RWPE2 (cell line): ENCODE results near the gene LCE3A.

Experiments
- ATAC-seq: fragments of 200-7000 bp; cut with Tn5 transposase; 3 replicates; pipeline ENCODE4 v1.9.1; 2021; ENCODE audit warnings: low read depth
- DNase-seq: peaks from one replicate; pipeline ENCODE4 v3.0.0-alpha.2; 2020; ENCODE audit warnings: low spot score
- H3K27ac ChIP-seq: fragments of 450-650 bp; 2 replicates; pipeline ENCODE4 v1.5.1; 2017; ENCODE audit warnings: mild to moderate bottlenecking; ENCODE audit not compliant: poor library complexity, severe bottlenecking
- H3K27me3 ChIP-seq: fragments of 250-450 bp; sonication (Bioruptor Pico); 2 replicates; pipeline ENCODE4 v1.5.1; 2021; ENCODE audit warnings: mild to moderate bottlenecking, moderate library complexity; ENCODE audit not compliant: insufficient read depth, poor library complexity, severe bottlenecking
- H3K36me3 ChIP-seq: fragments of 250-450 bp; sonication (Bioruptor Pico); 2 replicates; pipeline ENCODE4 v1.5.1; 2020; ENCODE audit warnings: low read depth, mild to moderate bottlenecking, moderate library complexity
- H3K4me1 ChIP-seq: fragments of 250-450 bp; sonication (Bioruptor Pico); 2 replicates; pipeline ENCODE4 v1.5.1; 2021; ENCODE audit warnings: mild to moderate bottlenecking, moderate library complexity; ENCODE audit not compliant: insufficient read depth, poor library complexity, severe bottlenecking
- H3K4me3 ChIP-seq: fragments of 250-450 bp; sonication (Bioruptor Pico); 2 replicates; pipeline ENCODE4 v1.5.1; 2021; ENCODE audit warnings: mild to moderate bottlenecking, moderate library complexity; ENCODE audit not compliant: severe bottlenecking
- H3K9me3 ChIP-seq: fragments of 250-450 bp; sonication (Bioruptor Pico); 2 replicates; pipeline ENCODE4 v1.5.1; 2021; ENCODE audit warnings: mild to moderate bottlenecking, moderate library complexity; ENCODE audit not compliant: severe bottlenecking
- TF ChIP-seq, protein P1 (sequence below): fragments of 450-650 bp; IDR thresholded peaks from one replicate; pipeline ENCODE4 v1.5.1; 2017; ENCODE audit warnings: mild to moderate bottlenecking, moderate library complexity; ENCODE audit not compliant: poor library complexity, severe bottlenecking

The LCE3A gene

GRCh38 chr1:152657677-152658076 is 34.8 kb upstream of the LCE3A start:
- no peak overlapping the region for H3K27ac ChIP-seq
- ATAC-seq: no peak
- TF ChIP-seq, protein P1, sequence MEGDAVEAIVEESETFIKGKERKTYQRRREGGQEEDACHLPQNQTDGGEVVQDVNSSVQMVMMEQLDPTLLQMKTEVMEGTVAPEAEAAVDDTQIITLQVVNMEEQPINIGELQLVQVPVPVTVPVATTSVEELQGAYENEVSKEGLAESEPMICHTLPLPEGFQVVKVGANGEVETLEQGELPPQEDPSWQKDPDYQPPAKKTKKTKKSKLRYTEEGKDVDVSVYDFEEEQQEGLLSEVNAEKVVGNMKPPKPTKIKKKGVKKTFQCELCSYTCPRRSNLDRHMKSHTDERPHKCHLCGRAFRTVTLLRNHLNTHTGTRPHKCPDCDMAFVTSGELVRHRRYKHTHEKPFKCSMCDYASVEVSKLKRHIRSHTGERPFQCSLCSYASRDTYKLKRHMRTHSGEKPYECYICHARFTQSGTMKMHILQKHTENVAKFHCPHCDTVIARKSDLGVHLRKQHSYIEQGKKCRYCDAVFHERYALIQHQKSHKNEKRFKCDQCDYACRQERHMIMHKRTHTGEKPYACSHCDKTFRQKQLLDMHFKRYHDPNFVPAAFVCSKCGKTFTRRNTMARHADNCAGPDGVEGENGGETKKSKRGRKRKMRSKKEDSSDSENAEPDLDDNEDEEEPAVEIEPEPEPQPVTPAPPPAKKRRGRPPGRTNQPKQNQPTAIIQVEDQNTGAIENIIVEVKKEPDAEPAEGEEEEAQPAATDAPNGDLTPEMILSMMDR: no peak
- H3K4me3 ChIP-seq: no peak overlapping the region
- H3K9me3 ChIP-seq: no peaks in the 10 kb centered on the region
- no peaks in the 10 kb centered on the region for H3K4me1 ChIP-seq
- H3K36me3 ChIP-seq: no peaks in the 10 kb centered on the region
- DNase-seq: no peak
- H3K27me3 ChIP-seq: no peaks in the 10 kb centered on the region

DNA sequence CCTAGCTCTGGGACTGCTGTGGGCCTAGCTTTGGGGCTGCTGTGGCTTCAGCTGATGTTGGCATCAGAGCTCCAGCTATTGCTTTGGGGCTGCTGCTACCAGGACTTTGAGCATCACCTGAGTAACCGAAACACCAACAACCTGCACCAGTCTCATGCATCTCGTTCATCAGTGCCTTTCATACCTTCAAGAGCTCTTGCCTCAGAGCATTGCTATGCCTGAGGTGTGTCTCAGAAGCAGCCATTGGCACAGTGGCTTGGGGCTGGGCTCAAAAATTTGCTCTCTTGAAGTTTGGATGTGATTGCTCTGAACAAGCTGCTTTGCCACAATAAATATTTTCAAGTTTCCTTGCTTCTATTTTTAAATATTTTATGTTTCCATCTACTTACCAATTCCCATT is 33.6 kb upstream of the LCE3A start:
- Histone ChIP-seq H3K27ac (no peak overlapping the region), H3K27me3 (no peaks in the 10 kb centered on the region), H3K9me3 (no peaks in the 10 kb centered on the region), H3K4me3 (no peak overlapping the region), H3K4me1 (no peaks in the 10 kb centered on the region), H3K36me3 (no peaks in the 10 kb centered on the region)
- TF ChIP-seq, protein P1: no peak
- DNase-seq (no peak), ATAC-seq (no peak)

- DNase-seq (no peak), ATAC-seq (peak; percentile 68)
- Histone ChIP-seq H3K9me3 (no peaks in the 10 kb centered on the region), H3K27ac (no peak overlapping the region), H3K4me3 (no peak overlapping the region), H3K27me3 (no peaks in the 10 kb centered on the region), H3K4me1 (no peaks in the 10 kb centered on the region), H3K36me3 (no peaks in the 10 kb centered on the region)
- TF ChIP-seq, protein P1: peak; percentile 90
These were observed 31.2 kb upstream of the LCE3A start for GRCh38 chr1:152654110-152654509.

DNA sequence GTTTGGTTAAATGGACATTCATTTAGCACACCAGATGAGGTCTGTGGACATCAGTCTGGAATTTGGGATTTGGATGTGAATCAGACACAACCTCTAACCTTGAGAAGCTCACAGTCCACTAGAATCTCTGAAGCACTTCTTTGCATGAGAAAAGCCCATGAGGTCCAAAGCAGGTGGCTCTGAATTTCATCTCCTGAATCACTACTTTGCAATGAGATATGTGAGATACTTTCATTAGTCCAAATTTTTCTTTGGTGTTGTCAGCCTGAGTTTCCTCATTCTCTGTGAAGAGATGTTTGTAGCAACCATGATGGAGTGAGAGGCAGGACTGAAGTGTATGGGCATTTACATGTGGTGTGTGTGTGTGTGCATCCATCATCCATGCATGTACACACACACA is 23.8 kb upstream of the LCE3A start:
- ATAC-seq: no peak
- TF ChIP-seq, protein P1: no peak
- DNase-seq: no peak

DNA sequence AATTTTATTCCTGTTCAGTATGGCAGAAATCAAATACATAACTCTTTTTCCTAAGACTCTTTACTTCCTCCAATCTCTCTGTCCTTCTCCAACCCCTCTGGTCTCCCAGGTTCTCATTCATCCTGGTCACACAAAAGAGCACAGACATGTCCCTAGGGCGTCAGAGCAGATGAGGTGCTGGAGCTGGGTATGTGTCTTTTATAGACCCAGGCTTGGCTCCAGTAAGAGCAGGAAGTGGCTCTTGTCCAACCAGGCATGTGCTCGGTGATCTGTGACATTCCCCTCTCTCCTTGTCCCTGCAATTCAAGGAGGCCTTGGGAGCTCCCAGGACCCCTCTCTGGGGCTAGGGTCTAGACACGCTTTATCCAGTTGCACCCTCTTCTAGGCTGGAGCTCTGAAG is 22.2 kb upstream of the LCE3A start:
- no peaks in the 10 kb centered on the region for H3K27me3 ChIP-seq
- H3K4me3 ChIP-seq: no peak overlapping the region
- ATAC-seq (no peak), DNase-seq (no peak)
- no peak overlapping the region for H3K27ac ChIP-seq
- H3K4me1 ChIP-seq: no peaks in the 10 kb centered on the region
- TF ChIP-seq, protein P1: no peak
- no peaks in the 10 kb centered on the region for H3K9me3 ChIP-seq
- H3K36me3 ChIP-seq: no peaks in the 10 kb centered on the region

More for the DNA sequence above, 23.8 kb upstream of the LCE3A start:
- H3K9me3 ChIP-seq: no peaks in the 10 kb centered on the region
- no peak overlapping the region for H3K27ac ChIP-seq
- H3K36me3 ChIP-seq: no peaks in the 10 kb centered on the region
- no peak overlapping the region for H3K4me3 ChIP-seq
- no peaks in the 10 kb centered on the region for H3K27me3 ChIP-seq
- no peaks in the 10 kb centered on the region for H3K4me1 ChIP-seq
